GM12873 (cell line): Measurements from ENCODE around the gene MPPED1.

ENCODE experiments used
- CTCF ChIP-seq: IDR thresholded peaks from 2 replicates; pipeline ENCODE4 v1.5.1; 2012; ENCODE audit warnings: low read depth, mild to moderate bottlenecking, moderate library complexity, low read length, control low read depth; ENCODE audit not compliant: insufficient read depth; ENCODE audit errors: missing control alignments

The MPPED1 gene

GRCh38 chr22:43406186-43406790, 5.5 kb upstream of the MPPED1 start:
- TF ChIP-seq CTCF = no peak

GRCh38 chr22:43407591-43407990, 4.2 kb upstream of the MPPED1 start:
- no peak for TF ChIP-seq CTCF

GRCh38 chr22:43408009-43408408, 3.8 kb upstream of the MPPED1 start:
- no peak for TF ChIP-seq CTCF

GRCh38 chr22:43409046-43409445, 2.8 kb upstream of the MPPED1 start:
- no peak for TF ChIP-seq CTCF

- peak; percentile 3 for TF ChIP-seq CTCF
Observed at GRCh38 chr22:43409800-43410199, 2.0 kb upstream of the MPPED1 start.

- no peak for TF ChIP-seq CTCF
Observed at GRCh38 chr22:43411040-43411868, 560 bp upstream of the MPPED1 start.
